ENCODE data around the gene STK11IP.

The STK11IP gene

GRCh38 chr2:219561179-219562048 lies 36.2 kb upstream of the STK11IP start:
- in situ Hi-C loops (cut with MboI; ENCODE audit: low sequenced_read_pairs) = no loop called here

GRCh38 chr2:219562049-219563020 lies 35.3 kb upstream of the STK11IP start:
- in situ Hi-C loops (cut with MboI; ENCODE audit: low sequenced_read_pairs) = no loop called here

DNA sequence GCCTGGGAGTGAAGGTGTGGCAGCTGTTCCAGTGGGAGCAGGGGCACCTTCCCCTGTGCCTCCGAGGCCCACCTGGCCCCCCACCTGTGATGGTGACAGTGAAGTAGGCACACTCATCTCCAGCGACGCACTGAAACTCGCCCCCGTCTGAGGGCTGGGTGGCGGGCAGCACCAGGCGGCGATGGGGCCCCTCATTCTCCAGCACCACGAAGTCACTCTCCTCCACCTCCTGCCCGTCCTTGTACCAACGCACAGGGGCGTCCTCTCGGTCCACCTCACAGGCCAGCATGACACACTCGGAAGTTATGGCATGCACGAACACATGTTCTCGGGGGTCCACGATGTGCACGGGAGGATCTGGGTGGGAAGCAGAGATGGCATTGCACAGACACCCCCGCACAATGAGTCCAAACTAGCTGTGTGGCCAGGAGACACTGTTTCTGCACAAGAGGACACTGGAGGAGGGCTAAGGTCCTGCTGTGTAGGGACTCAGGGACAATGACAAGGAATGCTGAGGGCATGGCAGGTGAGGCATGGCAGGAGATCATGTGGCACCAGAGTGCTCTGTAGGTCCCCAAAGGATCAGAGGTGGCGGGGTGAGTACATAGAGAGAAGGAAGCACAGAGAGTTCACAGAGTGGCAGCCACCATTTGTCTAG lies 34.3 kb upstream of the STK11IP start:
- in situ Hi-C loops (cut with MboI; ENCODE audit: low sequenced_read_pairs) = no loop called here

DNA sequence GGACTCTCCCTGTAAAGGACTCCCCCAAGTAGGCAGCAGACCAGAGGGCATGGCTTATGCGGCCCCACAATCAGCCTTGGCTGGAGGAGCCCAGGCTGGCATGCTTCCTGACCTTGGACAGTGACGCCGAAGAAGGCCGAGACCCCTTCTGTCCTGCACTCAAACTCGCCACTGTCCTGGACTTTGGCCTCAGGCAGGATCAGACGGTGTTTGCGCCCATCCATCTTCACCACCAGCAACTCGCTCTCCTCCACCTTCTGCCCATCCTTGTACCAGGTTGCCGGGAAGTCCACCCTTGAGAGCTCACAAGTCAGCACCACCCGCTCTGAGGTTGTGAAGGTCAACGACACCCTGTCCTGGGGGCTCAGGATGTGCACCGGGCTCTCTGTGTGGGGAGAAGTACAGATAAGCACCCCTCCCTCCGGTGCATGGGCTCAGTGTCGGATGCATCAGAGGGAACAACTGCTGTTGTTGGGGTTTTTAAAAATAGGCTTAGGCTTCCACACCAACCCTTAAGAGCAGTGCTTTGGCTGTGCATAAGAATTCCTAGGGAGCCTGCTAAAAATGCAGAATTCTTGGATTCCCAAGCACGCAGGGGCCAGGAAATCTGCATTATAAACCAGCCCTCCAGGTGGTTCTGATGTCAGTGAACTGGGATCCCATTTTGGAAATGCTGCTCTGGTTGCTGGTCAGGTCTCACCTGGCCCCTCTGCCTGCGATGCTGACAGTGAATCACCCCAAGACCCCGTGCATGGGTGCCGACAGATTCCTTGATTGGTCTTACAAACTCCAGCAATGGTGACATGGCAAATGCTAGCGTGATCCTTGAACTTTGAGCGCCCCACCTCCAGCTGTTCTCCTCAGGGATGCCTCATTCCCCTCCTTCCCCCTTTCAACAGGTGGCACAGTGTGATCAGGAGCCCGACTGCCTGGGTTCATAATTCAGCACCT lies 32.3 kb upstream of the STK11IP start:
- in situ Hi-C loops (cut with MboI; ENCODE audit: low sequenced_read_pairs) = no loop called here

- in situ Hi-C loops (cut with MboI; ENCODE audit: low sequenced_read_pairs) = no loop called here
Measured at GRCh38 chr2:219566640-219567039, 31.0 kb upstream of the STK11IP start.

GRCh38 chr2:219567131-219567530 lies 30.5 kb upstream of the STK11IP start:
- in situ Hi-C loops (cut with MboI; ENCODE audit: low sequenced_read_pairs) = no loop called here

- in situ Hi-C loops (cut with MboI; ENCODE audit: low sequenced_read_pairs) = no loop called here
Measured at GRCh38 chr2:219567791-219568361, 29.8 kb upstream of the STK11IP start.

GRCh38 chr2:219569041-219569440 lies 28.6 kb upstream of the STK11IP start:
- in situ Hi-C loops (cut with MboI; ENCODE audit: low sequenced_read_pairs) = no loop called here

GRCh38 chr2:219569635-219570034 lies 28.0 kb upstream of the STK11IP start:
- in situ Hi-C loops (cut with MboI; ENCODE audit: low sequenced_read_pairs) = no loop called here

- in situ Hi-C loops (cut with MboI; ENCODE audit: low sequenced_read_pairs) = no loop called here
Measured at GRCh38 chr2:219570194-219570923, 27.3 kb upstream of the STK11IP start.

GRCh38 chr2:219570924-219571310 lies 26.7 kb upstream of the STK11IP start:
- in situ Hi-C loops (cut with MboI; ENCODE audit: low sequenced_read_pairs) = no loop called here

DNA sequence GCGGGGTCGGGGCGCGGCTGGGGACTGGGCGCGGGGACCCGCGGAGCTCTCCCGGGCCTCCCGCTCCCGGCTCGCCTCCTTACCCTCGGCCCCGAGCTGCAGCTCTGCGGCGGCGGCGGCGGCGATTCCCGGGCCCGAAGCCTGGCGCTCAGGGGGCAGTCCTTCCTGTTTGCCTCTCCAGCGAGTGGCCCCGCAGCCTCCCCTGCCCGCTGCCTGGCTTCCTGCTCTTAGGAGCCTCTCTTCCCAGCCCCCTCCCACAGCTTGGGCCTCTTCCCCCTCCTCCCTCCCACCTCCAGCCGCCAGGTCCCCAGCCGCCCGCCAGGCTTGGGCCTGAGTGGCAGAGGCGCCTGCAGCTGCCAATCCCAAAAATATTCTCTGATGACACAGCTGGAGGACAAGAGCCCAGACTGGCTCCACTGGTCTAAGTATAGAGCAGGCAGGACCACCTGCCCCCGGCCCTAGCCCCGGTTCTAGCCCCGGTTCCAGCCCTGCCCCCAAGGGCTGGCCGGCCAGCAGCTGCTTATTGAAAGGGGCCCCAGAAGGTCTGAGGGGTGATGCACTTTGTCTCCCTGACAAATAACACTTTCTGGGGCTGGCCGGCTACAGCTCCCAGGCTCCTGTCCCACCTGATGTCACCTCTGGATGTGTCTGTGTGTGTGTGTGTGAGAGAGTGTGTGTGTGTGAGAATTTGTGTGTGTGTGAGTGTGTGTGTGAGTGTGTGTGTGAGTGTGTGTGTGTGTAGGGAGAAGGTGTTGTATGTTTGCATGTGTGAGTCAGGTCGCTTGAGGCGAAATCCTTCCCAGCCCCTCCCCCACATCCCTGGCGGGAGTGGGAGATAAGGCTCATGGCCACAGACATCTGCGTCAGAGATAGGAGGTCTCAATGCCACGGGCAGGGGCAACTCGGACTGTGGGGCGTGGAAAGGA lies 26.1 kb upstream of the STK11IP start, which contains the start of gene OBSL1:
OBSL1 (minus strand) TSS at position 229 of the 926 bp plus-strand sequence. CDS start 307 bp downstream, outside the sequence.
- in situ Hi-C loops (cut with MboI; ENCODE audit: low sequenced_read_pairs) = no loop called here

GRCh38 chr2:219572237-219573001 lies 25.2 kb upstream of the STK11IP start, which contains the start of gene INHA:
INHA (plus strand) TSS chr2:219572310; CDS start chr2:219572375, 65 bp downstream.
- in situ Hi-C loops (cut with MboI; ENCODE audit: low sequenced_read_pairs) = no loop called here

GRCh38 chr2:219573166-219573565 lies 24.5 kb upstream of the STK11IP start:
- in situ Hi-C loops (cut with MboI; ENCODE audit: low sequenced_read_pairs) = no loop called here

- in situ Hi-C loops (cut with MboI; ENCODE audit: low sequenced_read_pairs) = no loop called here
Measured at GRCh38 chr2:219574484-219575311, 23.0 kb upstream of the STK11IP start.

All from hTERT RPE-1 (cell line).